Measurements from ENCODE around the gene NDUFV3. TPM values are rescaled to one million over a fixed set of nuclear protein-coding genes. Genes with fewer than 3 reads are reported as not detected.

NDUFV3 gene
- total and polyA plus RNA-seq, 2 of the 13 experiments (the other 11 are each of a cell fraction or from before 2014, with no cell fraction given) = 14.2 to 29.6 TPM

- TF ChIP-seq, protein P1, sequence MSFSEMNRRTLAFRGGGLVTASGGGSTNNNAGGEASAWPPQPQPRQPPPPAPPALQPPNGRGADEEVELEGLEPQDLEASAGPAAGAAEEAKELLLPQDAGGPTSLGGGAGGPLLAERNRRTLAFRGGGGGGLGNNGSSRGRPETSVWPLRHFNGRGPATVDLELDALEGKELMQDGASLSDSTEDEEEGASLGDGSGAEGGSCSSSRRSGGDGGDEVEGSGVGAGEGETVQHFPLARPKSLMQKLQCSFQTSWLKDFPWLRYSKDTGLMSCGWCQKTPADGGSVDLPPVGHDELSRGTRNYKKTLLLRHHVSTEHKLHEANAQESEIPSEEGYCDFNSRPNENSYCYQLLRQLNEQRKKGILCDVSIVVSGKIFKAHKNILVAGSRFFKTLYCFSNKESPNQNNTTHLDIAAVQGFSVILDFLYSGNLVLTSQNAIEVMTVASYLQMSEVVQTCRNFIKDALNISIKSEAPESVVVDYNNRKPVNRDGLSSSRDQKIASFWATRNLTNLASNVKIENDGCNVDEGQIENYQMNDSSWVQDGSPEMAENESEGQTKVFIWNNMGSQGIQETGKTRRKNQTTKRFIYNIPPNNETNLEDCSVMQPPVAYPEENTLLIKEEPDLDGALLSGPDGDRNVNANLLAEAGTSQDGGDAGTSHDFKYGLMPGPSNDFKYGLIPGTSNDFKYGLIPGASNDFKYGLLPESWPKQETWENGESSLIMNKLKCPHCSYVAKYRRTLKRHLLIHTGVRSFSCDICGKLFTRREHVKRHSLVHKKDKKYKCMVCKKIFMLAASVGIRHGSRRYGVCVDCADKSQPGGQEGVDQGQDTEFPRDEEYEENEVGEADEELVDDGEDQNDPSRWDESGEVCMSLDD (CRISPR knock-in tag; IDR thresholded peaks at IDR 0.05; ENCODE audit: borderline replicate concordance) = no peak
- TF ChIP-seq ZNF761 (CRISPR knock-in tag; conservative IDR thresholded peaks at IDR 0.05) = no peak
- TF ChIP-seq ZBTB20 (CRISPR knock-in tag; IDR thresholded peaks at IDR 0.05; ENCODE audit: borderline replicate concordance, low read depth) = no peak
- TF ChIP-seq PHF21A (CRISPR knock-in tag; IDR thresholded peaks at IDR 0.05) = no peak
- TF ChIP-seq ATF3 (CRISPR knock-in tag; IDR thresholded peaks at IDR 0.05) = no peak
- no peak for TF ChIP-seq ZNF557 (CRISPR knock-in tag; IDR thresholded peaks at IDR 0.05)
- TF ChIP-seq, protein P2, sequence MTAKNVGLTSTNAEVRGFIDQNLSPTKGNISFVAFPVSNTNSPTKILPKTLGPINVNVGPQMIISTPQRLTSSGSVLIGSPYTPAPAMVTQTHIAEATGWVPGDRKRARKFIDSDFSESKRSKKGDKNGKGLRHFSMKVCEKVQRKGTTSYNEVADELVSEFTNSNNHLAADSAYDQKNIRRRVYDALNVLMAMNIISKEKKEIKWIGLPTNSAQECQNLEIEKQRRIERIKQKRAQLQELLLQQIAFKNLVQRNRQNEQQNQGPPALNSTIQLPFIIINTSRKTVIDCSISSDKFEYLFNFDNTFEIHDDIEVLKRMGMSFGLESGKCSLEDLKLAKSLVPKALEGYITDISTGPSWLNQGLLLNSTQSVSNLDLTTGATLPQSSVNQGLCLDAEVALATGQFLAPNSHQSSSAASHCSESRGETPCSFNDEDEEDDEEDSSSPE (CRISPR knock-in tag; IDR thresholded peaks at IDR 0.05) = no peak
- no peak for TF ChIP-seq NCOA1 (CRISPR knock-in tag; IDR thresholded peaks at IDR 0.05)
- TF ChIP-seq, protein P3, sequence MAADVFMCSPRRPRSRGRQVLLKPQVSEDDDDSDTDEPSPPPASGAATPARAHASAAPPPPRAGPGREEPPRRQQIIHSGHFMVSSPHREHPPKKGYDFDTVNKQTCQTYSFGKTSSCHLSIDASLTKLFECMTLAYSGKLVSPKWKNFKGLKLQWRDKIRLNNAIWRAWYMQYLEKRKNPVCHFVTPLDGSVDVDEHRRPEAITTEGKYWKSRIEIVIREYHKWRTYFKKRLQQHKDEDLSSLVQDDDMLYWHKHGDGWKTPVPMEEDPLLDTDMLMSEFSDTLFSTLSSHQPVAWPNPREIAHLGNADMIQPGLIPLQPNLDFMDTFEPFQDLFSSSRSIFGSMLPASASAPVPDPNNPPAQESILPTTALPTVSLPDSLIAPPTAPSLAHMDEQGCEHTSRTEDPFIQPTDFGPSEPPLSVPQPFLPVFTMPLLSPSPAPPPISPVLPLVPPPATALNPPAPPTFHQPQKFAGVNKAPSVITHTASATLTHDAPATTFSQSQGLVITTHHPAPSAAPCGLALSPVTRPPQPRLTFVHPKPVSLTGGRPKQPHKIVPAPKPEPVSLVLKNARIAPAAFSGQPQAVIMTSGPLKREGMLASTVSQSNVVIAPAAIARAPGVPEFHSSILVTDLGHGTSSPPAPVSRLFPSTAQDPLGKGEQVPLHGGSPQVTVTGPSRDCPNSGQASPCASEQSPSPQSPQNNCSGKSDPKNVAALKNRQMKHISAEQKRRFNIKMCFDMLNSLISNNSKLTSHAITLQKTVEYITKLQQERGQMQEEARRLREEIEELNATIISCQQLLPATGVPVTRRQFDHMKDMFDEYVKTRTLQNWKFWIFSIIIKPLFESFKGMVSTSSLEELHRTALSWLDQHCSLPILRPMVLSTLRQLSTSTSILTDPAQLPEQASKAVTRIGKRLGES (CRISPR knock-in tag; IDR thresholded peaks at IDR 0.05; ENCODE audit: borderline replicate concordance) = no peak
- no peak for TF ChIP-seq GABPA (IDR thresholded peaks at IDR 0.05; ENCODE audit: low read depth, low read length)
- no peak for TF ChIP-seq GABPA (CRISPR knock-in tag; IDR thresholded peaks at IDR 0.05; ENCODE audit: low read depth)
- TF ChIP-seq ZNF724P (CRISPR knock-in tag; IDR thresholded peaks at IDR 0.05; ENCODE audit: borderline replicate concordance) = no peak
- TF ChIP-seq ZNF652 (CRISPR knock-in tag; IDR thresholded peaks at IDR 0.05; ENCODE audit: borderline replicate concordance, low read depth) = no peak
- no peak for TF ChIP-seq NFE2 (CRISPR knock-in tag; IDR thresholded peaks at IDR 0.05)
These were observed 37.8 kb upstream of the NDUFV3 start (continued) for GRCh38 chr21:42855171-42855936.
